AG10803 (cell line): ENCODE data around the gene THSD1.
"Not testable (repeated sequence)": the region's sequence is repeated elsewhere in the genome, so short reads cannot be mapped to it uniquely, and the experiment has no call there.

Experiments
- DNase-seq: peaks from one replicate; pipeline ENCODE4 v3.0.0; 2010; ENCODE audit warnings: low read depth
- H3K4me3 ChIP-seq: 2 replicates; pipeline ENCODE4 v1.5.1; 2011; ENCODE audit warnings: mild to moderate bottlenecking, low read length, control low read depth
- TF ChIP-seq, protein P1 (sequence below): conservative IDR thresholded peaks from 2 replicates; pipeline ENCODE4 v1.5.1; 2011; ENCODE audit warnings: mild to moderate bottlenecking, low read length, control low read depth, inconsistent platforms

THSD1 gene

DNA sequence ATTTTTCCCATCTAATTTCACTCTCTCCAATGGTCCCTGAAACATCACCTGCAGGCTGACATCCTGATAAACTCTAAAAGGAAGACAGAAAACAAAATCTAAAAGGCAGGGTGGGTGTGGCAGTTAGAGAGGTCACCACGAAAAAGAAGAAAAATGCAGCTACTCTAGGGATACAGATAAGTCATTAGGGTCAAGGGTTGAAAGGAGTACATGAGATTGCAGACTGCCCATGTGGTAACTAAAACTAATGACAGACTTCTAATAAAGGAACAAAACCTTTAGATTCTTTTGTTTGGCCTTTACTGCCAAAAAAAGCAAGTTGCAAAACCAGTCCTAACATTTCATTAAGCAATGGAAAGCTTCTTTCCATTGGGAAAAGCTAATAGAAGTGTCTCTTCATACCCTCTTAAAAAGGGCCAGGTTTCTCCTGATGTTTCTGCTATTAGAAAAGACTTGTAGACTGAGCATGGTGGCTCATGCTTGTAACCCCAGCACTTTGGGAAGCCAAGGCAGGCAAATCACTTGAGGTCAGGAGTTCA lies 31.0 kb downstream of the THSD1 start:
- TF ChIP-seq, protein P1, sequence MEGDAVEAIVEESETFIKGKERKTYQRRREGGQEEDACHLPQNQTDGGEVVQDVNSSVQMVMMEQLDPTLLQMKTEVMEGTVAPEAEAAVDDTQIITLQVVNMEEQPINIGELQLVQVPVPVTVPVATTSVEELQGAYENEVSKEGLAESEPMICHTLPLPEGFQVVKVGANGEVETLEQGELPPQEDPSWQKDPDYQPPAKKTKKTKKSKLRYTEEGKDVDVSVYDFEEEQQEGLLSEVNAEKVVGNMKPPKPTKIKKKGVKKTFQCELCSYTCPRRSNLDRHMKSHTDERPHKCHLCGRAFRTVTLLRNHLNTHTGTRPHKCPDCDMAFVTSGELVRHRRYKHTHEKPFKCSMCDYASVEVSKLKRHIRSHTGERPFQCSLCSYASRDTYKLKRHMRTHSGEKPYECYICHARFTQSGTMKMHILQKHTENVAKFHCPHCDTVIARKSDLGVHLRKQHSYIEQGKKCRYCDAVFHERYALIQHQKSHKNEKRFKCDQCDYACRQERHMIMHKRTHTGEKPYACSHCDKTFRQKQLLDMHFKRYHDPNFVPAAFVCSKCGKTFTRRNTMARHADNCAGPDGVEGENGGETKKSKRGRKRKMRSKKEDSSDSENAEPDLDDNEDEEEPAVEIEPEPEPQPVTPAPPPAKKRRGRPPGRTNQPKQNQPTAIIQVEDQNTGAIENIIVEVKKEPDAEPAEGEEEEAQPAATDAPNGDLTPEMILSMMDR: no peak
- no peak overlapping the region for H3K4me3 ChIP-seq
- peak; percentile 11 for DNase-seq

DNA sequence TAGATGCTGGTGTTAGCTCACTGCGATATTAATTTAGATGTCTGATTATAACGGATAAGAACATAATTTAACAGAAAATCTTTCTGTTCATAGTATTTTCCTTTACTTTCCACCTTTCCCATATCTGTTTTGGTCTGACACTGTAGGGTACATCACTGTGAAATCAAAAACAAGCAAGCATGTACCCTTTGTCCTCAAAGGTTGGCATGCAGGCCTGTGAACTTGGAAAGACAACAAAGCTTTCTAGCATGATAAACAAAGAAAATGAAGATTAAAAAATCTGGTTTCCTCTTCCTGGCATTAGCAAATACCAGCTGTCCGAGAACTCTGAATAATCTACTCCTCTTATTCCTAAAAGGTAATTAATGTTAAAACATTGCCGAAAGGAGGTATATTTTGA lies 31.6 kb downstream of the THSD1 start:
- TF ChIP-seq, protein P1: no peak
- DNase-seq: no peak

DNA sequence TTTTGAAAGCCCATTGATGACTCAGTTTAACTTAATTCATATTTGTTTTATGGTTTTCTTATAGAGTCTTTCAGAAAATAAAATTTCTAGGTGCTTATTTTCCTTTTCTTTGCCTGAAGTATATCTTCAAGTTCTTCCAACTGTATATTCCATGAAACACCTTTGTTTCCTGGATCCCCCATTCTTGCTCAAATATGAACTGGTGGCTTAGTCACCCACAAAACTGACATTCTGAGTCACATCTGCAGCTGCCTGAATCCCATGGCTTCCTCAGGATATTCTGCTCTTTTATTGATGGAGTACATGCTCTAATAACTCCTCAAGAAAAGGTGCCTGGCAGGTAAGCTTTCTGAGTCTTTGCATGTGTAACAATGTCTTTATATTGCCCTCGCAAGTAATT lies 32.7 kb downstream of the THSD1 start:
- H3K4me3 ChIP-seq, DNase-seq: not testable (repeated sequence)

More for the DNA sequence above, 31.6 kb downstream of the THSD1 start:
- H3K4me3 ChIP-seq: no peak overlapping the region

DNA sequence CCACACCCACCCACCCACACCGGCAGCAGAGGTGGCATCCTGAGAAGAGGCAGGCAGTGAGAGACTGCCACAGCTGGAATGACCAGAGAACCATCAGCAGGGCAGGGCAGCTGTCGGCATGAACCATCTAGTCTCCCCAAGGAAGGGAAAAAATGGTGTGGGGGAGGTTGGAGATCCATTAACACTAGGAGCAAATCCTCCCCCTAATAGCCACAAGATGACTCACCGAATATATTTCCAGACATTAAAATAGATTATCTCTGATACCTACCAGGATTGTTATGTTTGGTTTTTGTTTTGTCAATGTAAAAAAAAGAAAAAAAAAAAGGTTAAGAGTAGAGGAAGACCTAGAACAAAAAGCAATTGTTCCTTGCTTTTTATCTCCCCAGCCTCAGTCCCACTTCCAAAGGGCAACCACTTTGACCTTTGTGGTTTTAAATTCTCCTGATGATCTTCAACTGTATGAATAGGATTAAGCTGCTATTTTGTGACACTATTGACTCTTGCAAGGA lies 34.2 kb downstream of the THSD1 start:
- peak; percentile 48 for DNase-seq
- TF ChIP-seq, protein P1: no peak
- no peak overlapping the region for H3K4me3 ChIP-seq

DNA sequence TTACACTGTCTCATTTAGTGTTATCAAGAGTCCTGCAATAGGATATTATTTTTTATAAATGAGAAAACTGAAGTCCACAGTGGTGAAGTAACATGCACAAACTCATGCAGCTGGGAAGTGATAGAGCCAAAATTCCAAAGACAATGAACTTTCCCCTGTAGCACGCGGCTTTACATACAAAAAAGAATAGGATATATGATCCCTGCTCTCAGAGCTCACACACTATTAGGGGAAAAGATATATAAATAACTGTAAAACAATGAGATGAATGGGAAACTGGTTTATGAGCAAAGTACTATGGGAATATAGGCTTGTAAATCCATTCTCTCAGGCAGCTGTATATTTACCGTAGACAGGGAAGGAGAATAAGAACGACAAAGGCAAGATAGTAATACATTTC lies 39.7 kb downstream of the THSD1 start:
- TF ChIP-seq, protein P1: no peak
- H3K4me3 ChIP-seq: no peak overlapping the region
- DNase-seq: no peak

DNA sequence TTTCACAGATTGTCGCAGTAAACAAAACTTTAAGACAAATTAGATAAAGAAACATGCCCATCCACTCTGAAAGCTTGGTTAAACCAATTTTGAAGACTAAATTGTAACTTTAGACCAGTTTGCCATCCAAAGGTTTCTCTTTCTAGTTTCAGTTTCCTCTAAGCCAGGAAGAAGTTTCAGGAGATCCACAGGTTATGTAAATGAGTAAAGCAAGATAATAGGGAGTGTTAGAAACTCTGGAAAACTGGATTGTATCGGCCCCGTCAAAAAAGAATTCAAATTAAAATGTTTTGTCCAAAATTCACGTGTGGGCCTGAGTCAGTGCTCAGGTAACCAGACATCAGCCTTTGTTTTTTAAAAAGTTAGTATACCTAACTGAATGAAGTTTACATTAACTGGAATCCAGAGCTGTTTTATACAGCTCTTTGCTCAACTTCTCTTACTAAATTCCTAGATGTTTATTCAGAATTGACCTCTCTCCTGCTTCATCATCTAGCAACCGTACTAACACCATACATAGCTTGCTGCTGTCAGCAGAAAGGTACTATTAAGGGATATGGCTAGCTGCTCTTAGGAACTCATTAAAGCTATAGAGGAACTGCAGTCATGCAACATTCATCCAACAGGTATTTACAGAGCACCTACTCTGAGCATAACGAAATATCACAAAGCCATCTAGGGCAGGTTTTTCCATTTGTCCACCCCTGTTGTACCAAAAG lies 43.6 kb downstream of the THSD1 start:
- H3K4me3 ChIP-seq, DNase-seq: not testable (repeated sequence)

DNA sequence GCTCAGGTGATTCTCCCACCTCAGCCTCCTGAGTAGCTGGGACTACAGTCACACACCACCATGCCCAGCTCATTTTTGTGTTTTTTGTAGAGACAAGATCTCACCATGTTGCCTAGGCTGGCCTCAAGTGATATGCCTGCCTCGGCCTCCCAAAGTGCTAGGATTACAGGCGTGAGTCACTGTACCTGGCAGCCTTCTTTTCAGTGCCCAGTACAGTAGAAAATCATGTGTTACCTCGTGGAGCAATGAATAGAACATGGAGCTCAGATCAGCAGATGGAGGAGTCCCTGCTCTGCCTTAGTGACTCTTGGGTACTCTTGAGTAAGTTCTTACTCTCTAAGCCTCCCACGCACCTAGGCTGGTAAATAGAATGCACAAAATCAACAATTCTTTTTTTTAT lies 44.7 kb downstream of the THSD1 start:
- TF ChIP-seq, protein P1: no peak
- DNase-seq: no peak
- H3K4me3 ChIP-seq: no peak overlapping the region

DNA sequence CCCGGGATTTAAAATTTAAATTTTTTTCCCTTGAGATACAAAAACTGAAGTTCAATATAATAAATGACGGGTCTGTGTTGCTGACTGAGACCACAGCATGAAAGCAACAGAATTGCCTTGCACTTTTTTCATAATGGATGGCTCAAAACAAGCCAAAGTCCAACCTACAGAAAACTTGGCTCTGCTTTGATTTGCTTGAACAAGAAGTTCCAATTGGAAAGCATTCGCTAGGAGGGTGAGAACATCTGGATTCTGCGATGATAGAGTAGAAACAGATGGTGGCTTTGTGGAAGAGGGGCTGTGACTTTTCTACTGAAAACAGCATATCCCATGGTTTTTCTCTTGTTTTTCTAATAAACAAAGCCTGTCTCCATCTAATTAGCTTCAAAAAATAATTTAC lies 46.4 kb downstream of the THSD1 start:
- TF ChIP-seq, protein P1: no peak
- no peak overlapping the region for H3K4me3 ChIP-seq
- peak; percentile 78 for DNase-seq
